Activated CD4-positive, alpha-beta T cell treated with anti-CD3 and anti-CD28 coated beads, Interleukin-2, amount 50 U/mL, for 48 hours (primary cell): ENCODE data around the gene BTBD1.

Source experiments
- DNase-seq, 2 experiments: peaks; one replicate each; pipeline ENCODE4 v3.0.0-alpha.2; 2020

The BTBD1 gene

GRCh38 chr15:82985688-82986441 is 81.2 kb downstream of the BTBD1 start, which contains the start of gene RAMAC:
TSS of gene RAMAC (plus strand) at chr15:82986210. CDS start at chr15:82989019, 2,809 bp downstream.
- DNase-seq: peak; percentile 90 to 92

- no peak for DNase-seq
Observed at GRCh38 chr15:82980981-82981380, 86.1 kb downstream of the BTBD1 start.

GRCh38 chr15:82979726-82980125 is 87.3 kb downstream of the BTBD1 start:
- no peak for DNase-seq

DNA sequence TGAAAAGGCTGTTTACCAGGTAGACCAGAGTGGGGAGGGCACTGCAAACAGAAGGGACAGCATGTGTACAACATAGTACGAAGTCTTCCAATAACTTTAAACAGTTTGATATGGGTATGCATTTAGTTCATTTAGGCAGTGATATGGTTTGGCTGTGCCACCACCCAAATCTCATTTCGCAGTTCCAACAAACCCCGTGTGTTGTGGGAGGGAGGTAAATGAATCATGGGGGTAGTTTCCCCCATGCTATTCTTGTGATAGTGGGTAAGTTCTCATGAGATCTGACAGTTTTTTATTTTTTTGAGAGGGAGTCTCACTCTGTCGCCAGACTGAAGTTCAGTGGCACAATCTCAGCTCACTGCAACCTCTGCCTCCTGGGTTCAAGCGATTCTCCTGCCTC is 88.6 kb downstream of the BTBD1 start:
- DNase-seq: no peak

GRCh38 chr15:82977076-82977475 is 90.0 kb downstream of the BTBD1 start:
- no peak for DNase-seq

DNA sequence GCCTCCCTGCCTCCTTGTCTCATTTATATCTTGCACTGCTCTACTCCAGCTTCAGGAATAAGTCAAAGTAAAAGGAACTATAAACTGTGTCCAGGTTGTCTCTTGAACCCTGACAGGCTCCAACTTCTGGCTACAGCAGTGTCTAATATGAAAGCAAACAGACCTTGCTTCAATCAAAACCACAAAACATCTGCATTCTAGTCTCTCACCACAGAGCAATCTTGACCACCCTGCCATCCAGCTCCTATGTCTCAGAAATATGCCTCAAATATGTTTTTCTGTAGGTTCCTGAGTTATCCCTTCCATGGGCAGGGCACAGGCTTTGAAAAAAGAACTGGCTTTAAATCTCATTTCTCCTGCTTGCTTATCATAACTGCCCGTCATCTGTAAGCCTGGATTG is 94.1 kb downstream of the BTBD1 start:
- no peak for DNase-seq

GRCh38 chr15:82971218-82971984 is 95.7 kb downstream of the BTBD1 start:
- no peak for DNase-seq

DNA sequence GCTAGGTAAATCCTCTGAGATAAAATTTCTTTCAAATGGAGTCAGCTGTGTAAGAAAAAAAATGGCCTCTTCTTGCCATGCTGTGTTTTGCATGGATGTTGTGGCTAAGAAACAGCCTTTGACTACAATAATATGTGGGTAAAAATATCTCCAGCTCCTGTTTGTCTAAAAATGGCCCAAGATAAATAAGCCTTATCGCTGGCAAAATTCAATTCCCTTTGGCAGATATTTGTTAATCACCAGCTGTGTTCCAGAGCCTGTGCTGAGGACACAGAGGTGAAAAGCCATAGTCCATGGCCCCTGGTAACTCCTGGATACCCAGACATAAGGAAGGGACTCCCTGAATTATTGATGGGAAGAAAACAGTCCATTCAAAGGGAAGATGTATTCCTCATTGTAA is 96.4 kb downstream of the BTBD1 start:
- DNase-seq: no peak

- no peak for DNase-seq
Observed at GRCh38 chr15:82970078-82970686, 96.9 kb downstream of the BTBD1 start.

DNA sequence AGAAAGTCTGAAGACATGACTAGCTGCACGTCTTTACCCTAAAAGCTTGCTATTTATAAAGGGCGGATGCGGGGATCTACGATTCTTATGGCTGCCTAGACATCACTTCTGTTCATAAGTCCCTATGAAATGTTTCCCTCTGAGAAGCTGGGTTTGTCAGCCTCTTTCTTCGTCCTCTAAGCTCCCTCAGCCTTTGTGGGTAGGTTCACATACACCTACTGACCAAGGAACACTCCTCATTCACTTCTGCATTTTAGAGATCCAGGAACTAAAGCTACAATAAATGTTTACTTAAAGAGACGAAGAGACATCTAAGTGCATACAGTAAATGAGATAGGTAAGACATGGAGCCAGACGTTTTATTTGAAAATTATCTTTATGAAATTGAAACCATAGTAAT is 97.7 kb downstream of the BTBD1 start:
- DNase-seq: no peak

GRCh38 chr15:82968066-82968465 is 99.0 kb downstream of the BTBD1 start:
- no peak for DNase-seq

GRCh38 chr15:82966671-82967071 is 100.4 kb downstream of the BTBD1 start:
- DNase-seq: peak in 1 of 2 experiments; percentile 30
